ENCODE data around the gene NCS1. TPM values are rescaled to one million over a fixed set of nuclear protein-coding genes. Genes with fewer than 3 reads are reported as not detected.

NCS1 gene
- polyA plus RNA-seq, 1 donor: 73.8 TPM

GRCh38 chr9:130215341-130216119 is 43.3 kb downstream of the NCS1 start:
- no peak for DNase-seq

GRCh38 chr9:130217838-130218237 is 45.6 kb downstream of the NCS1 start:
- DNase-seq: no peak

GRCh38 chr9:130219661-130220096 is 47.5 kb downstream of the NCS1 start:
- DNase-seq: no peak

DNA sequence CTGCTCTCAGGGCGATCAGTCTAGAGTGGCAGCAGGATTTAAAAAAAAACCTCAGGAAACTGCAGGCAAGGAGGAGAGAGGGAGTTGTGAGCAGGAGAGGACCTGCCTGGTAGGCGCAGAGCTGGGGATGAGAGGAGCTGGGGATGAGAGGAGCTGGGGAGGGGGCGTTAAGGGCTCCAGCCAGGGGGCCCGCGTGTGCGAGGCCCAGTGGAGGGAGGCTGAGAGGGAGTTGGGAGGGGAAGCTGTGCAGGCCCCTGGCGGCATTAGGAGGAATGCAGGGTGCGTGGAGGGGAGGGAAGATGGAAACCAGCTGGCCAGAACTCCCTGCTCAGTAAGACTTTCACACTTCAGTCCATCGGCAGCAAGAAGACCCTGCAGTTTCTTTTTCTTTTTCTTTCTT is 48.1 kb downstream of the NCS1 start:
- DNase-seq: no peak

- DNase-seq: no peak
Measured at GRCh38 chr9:130222833-130223232, 50.6 kb downstream of the NCS1 start.

DNA sequence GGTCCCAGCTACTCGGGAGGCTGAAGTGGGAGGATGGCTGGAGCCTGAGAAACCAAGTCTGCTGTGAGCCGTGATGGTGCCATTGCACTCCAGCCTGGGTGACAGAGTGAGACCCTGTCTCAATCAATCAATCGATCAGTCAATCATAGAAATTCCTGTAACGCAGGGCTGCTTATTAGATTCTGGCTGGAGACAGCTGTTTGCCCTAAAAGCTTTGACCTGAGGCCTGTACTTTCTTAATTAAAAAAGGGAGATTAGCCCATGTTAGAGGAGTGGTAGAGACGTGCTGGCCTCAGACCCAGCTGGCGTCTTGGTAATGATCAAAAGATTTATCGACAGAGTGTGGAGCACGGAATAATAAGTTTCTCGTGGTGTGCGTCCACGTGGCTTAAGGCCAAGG is 52.9 kb downstream of the NCS1 start:
- DNase-seq: no peak

- DNase-seq: no peak
Measured at GRCh38 chr9:130225586-130225985, 53.4 kb downstream of the NCS1 start.

DNA sequence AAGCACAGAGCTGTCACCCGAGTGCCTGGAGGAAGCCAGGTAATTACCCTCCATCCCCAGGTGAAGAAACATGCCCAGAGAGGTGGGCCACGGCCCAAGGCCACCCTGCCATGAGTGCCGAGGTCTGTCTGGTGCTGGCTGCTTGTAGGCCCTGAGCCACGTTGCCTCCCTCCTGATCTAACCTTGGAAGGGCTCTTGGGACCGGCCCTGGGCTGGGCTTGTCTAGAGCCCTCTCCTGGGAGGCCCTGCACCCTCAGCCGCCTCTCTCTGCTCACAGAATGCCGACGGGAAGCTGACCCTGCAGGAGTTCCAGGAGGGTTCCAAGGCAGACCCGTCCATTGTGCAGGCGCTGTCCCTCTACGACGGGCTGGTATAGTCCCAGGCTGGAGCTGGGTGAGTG is 53.9 kb downstream of the NCS1 start:
- DNase-seq: no peak

DNA sequence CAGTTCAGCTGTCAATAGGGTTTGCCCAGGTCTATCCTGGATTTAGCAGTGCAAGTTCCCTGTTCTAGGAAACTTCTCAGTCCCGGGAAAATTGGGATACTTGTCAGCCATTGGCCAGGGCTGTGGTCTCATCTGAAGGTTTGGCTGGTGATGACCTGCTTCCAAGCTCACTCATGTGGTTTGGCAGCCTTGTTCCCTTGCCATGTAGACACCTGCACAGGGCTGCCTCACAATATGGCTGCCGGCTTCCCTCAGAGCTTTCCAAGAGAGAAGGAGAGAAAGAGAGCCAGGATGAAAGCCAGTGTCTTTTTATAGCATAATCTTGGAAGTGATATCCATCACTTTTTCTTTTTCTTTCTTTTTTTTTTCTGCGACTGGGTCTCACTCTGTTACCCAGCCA is 55.6 kb downstream of the NCS1 start:
- no peak for DNase-seq

DNA sequence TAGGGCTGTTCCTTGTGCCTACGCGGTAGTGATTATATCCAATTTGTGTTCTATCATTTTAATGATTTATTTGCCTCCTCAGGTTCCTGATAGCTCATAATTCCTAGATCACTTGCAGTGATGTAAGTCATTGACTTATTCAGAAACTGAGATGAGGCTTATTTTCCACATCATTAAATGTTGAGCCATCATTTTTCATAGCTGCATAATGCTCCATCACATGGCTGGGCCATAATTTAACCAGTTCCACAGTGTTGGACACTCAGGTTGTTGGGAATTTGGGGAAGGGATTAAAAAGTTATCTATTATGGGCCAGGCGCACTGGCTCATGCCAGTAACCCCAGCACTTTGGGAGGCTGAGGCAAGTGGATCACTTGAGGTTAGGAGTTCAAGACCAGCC is 57.6 kb downstream of the NCS1 start:
- no peak for DNase-seq

DNA sequence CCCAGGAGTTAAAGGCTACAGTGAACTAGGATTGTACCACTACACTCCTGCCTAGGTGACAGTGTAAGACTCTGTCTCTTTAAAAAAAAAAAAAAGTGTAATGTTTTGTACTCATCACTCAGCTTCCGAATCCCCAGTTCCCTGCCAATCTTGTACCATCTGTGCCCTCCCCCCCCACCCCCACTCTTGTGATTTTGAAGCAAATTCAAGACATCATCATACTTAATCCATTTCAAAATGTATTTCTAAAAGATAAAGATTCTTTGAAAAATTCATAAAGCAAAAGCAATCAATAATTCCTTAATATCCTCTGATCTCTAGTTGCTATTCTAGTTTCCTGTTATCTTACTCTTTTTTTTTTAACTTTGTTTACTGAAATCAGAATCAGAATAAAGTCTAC is 58.4 kb downstream of the NCS1 start:
- DNase-seq: no peak

- DNase-seq: no peak
Measured at GRCh38 chr9:130232899-130233586, 60.8 kb downstream of the NCS1 start.

- no peak for DNase-seq
Measured at GRCh38 chr9:130233587-130233945, 61.4 kb downstream of the NCS1 start.

DNA sequence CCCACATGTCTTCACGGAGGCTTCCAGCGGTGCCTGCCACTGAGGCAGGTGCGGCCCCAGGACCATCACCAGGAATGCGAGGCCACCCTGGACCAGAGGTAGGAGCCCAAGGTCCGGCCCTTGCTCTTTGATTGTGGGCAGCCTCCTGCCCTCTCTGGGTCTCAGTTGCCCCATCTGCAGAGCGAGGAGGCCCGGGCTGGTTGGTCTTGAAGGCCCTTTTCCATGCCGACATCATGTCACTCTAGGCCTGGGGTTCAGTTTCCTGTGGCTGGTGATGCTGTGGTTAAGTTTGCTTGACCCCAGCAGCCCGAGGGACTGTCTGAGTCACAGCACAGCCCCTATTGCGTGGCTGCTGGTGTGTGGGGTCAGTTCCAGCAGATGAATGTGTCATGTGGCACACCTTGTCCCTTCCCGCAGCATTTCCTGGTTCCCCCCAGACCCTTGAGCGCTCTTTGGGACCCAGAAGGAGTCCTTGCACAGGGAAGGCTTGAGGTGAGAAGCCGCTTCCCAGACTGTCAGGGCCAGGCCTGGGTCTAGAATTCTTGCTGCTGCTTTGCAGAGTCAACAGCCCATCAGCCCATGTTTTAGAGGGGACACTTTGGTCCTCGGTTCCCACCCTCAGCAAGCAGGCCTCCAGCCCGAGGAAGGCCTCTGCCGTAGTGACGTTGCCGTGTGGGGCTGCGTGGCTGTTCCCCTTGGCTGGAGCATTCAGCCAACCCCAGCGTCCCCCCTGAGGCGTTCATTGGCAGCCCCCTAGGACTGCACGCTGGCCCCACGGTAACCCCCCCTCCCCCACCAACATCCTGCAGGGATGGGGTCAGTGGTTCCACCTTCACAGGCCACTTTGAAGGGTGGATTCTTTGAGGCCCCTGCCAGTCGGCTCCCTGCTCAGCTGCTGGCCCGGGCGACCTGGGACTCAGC is 62.4 kb downstream of the NCS1 start:
- DNase-seq: no peak

- peak; percentile 72 for DNase-seq
Measured at GRCh38 chr9:130235558-130236435, 63.6 kb downstream of the NCS1 start.

- no peak for DNase-seq
Measured at GRCh38 chr9:130236436-130236985, 64.3 kb downstream of the NCS1 start.

- DNase-seq: no peak
Measured at GRCh38 chr9:130237076-130237475, 64.9 kb downstream of the NCS1 start.

DNA sequence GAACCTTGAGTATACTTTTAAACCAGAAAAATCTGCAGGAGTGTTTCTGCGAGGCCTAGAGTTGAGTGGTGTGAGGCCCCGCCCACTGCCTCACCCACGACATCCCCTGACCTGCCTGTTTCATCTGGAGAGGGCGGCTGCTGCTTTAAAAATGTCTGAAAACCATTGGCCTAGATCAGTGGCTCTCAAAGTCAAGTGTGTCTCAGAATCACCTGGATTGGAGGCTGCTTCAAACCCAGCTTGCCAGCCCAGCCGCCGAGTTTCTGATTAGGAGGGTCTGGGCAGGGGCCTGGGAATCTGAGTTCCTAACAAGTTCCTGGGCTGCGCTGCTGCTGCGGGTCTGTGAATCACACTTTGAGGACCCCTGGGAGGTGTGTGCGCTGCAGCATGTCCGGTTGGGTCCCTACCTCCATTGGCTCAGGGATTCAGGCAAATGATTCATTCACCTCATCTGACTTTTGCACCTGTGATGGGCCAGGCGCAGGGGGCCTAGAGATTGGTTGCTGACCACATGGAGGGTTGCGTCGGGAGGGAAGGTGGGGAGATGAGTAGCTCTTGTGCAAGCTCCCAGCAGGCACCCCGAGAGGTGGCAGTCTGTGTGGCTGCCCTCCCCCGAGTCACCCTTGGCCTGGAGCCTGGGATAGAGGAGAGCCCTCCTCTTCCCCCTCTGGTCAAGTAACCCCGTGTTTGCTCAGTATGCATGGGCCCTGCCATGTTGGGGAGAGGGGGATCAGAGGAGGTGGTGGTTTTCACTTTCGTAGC is 65.7 kb downstream of the NCS1 start:
- no peak for DNase-seq

DNA sequence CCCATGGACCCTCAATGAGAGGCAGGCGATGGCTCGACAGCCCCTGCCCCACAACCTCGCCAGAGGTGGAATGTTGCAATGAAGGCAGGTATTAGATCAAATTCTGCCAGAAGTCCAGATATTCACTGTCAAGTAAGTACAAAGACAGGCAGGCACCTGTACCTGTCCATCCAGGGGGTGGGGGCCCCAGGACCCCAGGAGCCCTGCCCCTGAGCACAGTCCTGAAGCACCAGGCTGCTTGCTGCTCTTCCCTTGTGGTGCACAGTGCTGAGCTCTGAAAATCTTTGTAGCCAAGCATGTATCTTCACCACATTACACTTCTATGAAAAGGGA is 67.1 kb downstream of the NCS1 start:
- no peak for DNase-seq

- DNase-seq: no peak
Measured at GRCh38 chr9:130239741-130240241, 67.6 kb downstream of the NCS1 start.
